K562 (cell line): ENCODE data around the gene TNFRSF6B. TPM values are rescaled to one million over a fixed set of nuclear protein-coding genes. Genes with fewer than 3 reads are reported as not detected.
"Not testable (repeated sequence)": the region's sequence is repeated elsewhere in the genome, so short reads cannot be mapped to it uniquely, and the experiment has no call there.

Source experiments
- ATAC-seq: fragments of 200-7000 bp; cut with Tn5 transposase; 3 replicates; pipeline ENCODE4 v1.9.1; 2020; ENCODE audit warnings: moderate library complexity
- BruUV-seq: library from RNA; stranded (reverse); fragments of 400-500 nt; replicated peaks from 2 replicates; lab custom pipeline; 2021; lab: Mats Ljungman, UMichigan
- CTCF ChIA-PET: fragments of 300-600 bp; formaldehyde crosslinking; extraction: SDS; loops from one replicate; lab custom pipeline; 2021; ENCODE audit warnings: low intra/inter-chr PET ratio; lab: Yijun Ruan, JAX
- POLR2A ChIA-PET: fragments of 300-600, 350-650 bp; sonication (Branson Sonifier 250); formaldehyde crosslinking; extraction: SDS; loops from one replicate; lab custom pipeline; 2021; ENCODE audit warnings: antibody characterized with exemption, inconsistent platforms; lab: Yijun Ruan, JAX
- DNase-seq, 4 experiments: peaks; one replicate each; pipeline versions ENCODE4 v3.0.0 to v3.0.0-alpha.2; 2011 to 2018; ENCODE audit warnings: low spot score in 3 of 4, mixed read lengths in 3 of 4; ENCODE audit errors: extremely low read depth in 1 of 4
- FAIRE-seq: peaks from 2 replicates; lab custom pipeline; 2011; peaks lifted over from hg19 to GRCh38; lab: Jason Lieb, UNC
- H2AFZ ChIP-seq: 2 replicates; pipeline ENCODE4 v1.6.0; 2011; ENCODE audit warnings: low read depth, low read length, control low read depth, inconsistent platforms
- H3K27ac ChIP-seq: fragments of 200-600 bp; 3 replicates; pipeline ENCODE4 v1.8.0; 2011; ENCODE audit warnings: low read depth, mild to moderate bottlenecking, control low read depth, inconsistent platforms, low read length, moderate library complexity, mixed read lengths; ENCODE audit errors: extremely low read depth
- H3K27me3 ChIP-seq, 2 experiments: fragments of 300-600 bp in 1 of 2; 2 replicates in 1 of 2; 3 replicates in 1 of 2; pipeline versions ENCODE4 v1.6.0 to v1.8.0; 2011; ENCODE audit warnings: inconsistent platforms in 2 of 2, low read length in 2 of 2, mild to moderate bottlenecking in 1 of 2, mixed read lengths in 1 of 2, moderate library complexity in 1 of 2; ENCODE audit not compliant: control insufficient read depth in 2 of 2, insufficient read depth in 2 of 2
- H3K36me3 ChIP-seq: fragments of 300-600 bp; 3 replicates; pipeline ENCODE4 v1.8.0; 2011; ENCODE audit warnings: mild to moderate bottlenecking, low read length, inconsistent platforms; ENCODE audit not compliant: control insufficient read depth, insufficient read depth
- H3K4me1 ChIP-seq, 2 experiments: fragments of 200-600 bp in 1 of 2; replicated peaks in 1 of 2; 2 replicates in 1 of 2; 3 replicates in 1 of 2; pipeline versions ENCODE4 v1.5.1 to v1.8.0; 2011; ENCODE audit warnings: inconsistent platforms in 2 of 2, low read length in 2 of 2, mild to moderate bottlenecking in 1 of 2, mixed read lengths in 1 of 2, moderate library complexity in 1 of 2; ENCODE audit not compliant: control insufficient read depth in 2 of 2, insufficient read depth in 2 of 2
- H3K4me2 ChIP-seq: 2 replicates; pipeline ENCODE4 v1.6.1; 2011; ENCODE audit warnings: low read length, control low read depth, inconsistent platforms, mixed read lengths; ENCODE audit not compliant: insufficient read depth
- H3K4me3 ChIP-seq: fragments of 200-600 bp; sonication (generic), shearing (Covaris generic); 2 replicates; pipeline ENCODE4 v1.5.1; 2016; ENCODE audit warnings: control low read depth, inconsistent platforms
- H3K79me2 ChIP-seq: fragments of 200-600 bp; 3 replicates; pipeline ENCODE4 v1.8.0; 2011; ENCODE audit warnings: low read length, inconsistent platforms; ENCODE audit not compliant: control insufficient read depth, insufficient read depth
- H3K9ac ChIP-seq, 2 experiments: 2 replicates each; pipeline versions ENCODE4 v1.6.0 to v1.6.1; 2011; ENCODE audit warnings: low read depth in 2 of 2, low read length in 2 of 2, control low read depth in 1 of 2, inconsistent platforms in 1 of 2, mild to moderate bottlenecking in 1 of 2, mixed read lengths in 1 of 2; ENCODE audit not compliant: insufficient read depth in 1 of 2
- H3K9me1 ChIP-seq: one replicate; pipeline ENCODE4 v1.6.0; 2011; ENCODE audit warnings: inconsistent platforms, mild to moderate bottlenecking, low read length, moderate library complexity; ENCODE audit not compliant: control insufficient read depth, insufficient read depth
- H3K9me3 ChIP-seq: replicated peaks from 2 replicates; pipeline ENCODE4 v1.5.1; 2011; ENCODE audit warnings: low read depth, low read length, inconsistent platforms; ENCODE audit not compliant: control insufficient read depth, insufficient read depth
- H4K20me1 ChIP-seq: replicated peaks from 2 replicates; pipeline ENCODE4 v1.6.1; 2011; ENCODE audit warnings: low read length, inconsistent platforms, mixed read lengths; ENCODE audit not compliant: control insufficient read depth, insufficient read depth
- ZNF263 ChIP-seq: sonication (generic); formaldehyde crosslinking; IDR thresholded peaks from 2 replicates; pipeline ENCODE4 v1.8.0; 2022; ENCODE audit warnings: mild to moderate bottlenecking, missing genetic modification reagents, borderline replicate concordance
- WGBS: fragments of 100-300 bp; shearing (Covaris generic); methylation state at CpG from one replicate; pipeline ENCODE4 v1.1.6; 2016; ENCODE audit warnings: low coverage, mixed read lengths; ENCODE audit not compliant: insufficient coverage; ENCODE audit errors: missing lambda C conversion rate; 5-methylcytosine and 5-hydroxymethylcytosine counted together
- in situ Hi-C: fragments of 300-500 bp; cut with MboI; formaldehyde crosslinking; loops from 4 replicates; pipeline ENCODE4 v1.15.0; 2018; ENCODE audit warnings: inconsistent platforms, mixed read lengths
- intact Hi-C: fragments of 100-400 bp; cut with micrococcal nuclease; formaldehyde crosslinking; loops from 2 replicates; pipeline ENCODE4 v1.14.2; 2022
- polyA plus RNA-seq, 8 experiments: library from polyadenylated mRNA; depleted of rRNA in 4 of 8; stranded (reverse) in 5 of 8; unstranded in 3 of 8; fragments of >200 nt; fragmentation: Nextera tagmentation in 2 of 8; fragmentation: Illumina TruSeq in 1 of 8; extraction: Ambion mirVana in 2 of 8; extraction: Trizol in 1 of 8; gene quantifications; 2 replicates each; pipeline versions ENCODE4 v1.2.1 to v1.2.3, GENCODE V29; 2011 to 2014; ENCODE audit warnings: inconsistent platforms in 1 of 8, missing spikeins in 1 of 8
- total RNA-seq, 7 experiments: library from RNA; depleted of rRNA in 6 of 7; stranded (reverse); fragments of >200 nt in 6 of 7; fragmentation: Illumina TruSeq in 2 of 7; extraction: Trizol in 2 of 7; gene quantifications; 2 replicates each; pipeline versions ENCODE4 v1.2.1 to v1.2.3, GENCODE V29; 2011 to 2021; ENCODE audit warnings: low replicate concordance in 1 of 7

TNFRSF6B gene
- total and polyA plus RNA-seq, 9 of the 15 experiments (the other 6 are each of a cell fraction or from before 2014, with no cell fraction given): 0.10 to 3.5 (median 0.32) TPM; not detected in 6

DNA sequence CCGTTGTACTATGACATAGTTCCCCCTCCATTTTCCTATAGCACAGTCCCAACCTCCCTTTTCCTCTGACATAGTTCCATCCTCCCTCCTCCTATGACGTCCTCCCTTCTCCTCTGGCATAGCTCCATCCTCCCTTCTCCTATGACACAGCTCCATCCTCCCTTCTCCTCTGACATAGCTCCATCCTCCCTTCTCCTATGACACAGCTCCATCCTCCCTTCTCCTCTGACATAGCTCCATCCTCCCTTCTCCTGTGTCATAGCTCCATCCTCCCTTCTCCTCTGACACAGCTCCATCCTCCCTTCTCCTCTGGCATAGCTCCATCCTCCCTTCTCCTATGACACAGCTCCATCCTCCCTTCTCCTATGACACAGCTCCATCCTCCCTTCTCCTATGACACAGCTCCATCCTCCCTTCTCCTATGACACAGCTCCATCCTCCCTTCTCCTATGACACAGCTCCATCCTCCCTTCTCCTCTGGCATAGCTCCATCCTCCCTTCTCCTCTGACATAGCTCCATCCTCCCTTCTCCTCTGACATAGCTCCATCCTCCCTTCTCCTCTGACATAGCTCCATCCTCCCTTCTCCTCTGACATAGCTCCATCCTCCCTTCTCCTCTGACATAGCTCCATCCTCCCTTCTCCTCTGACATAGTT lies 26.6 kb downstream of the TNFRSF6B start:
- not testable (repeated sequence) for H3K9me1 ChIP-seq
- POLR2A ChIA-PET: interaction anchor here (0.7 to 1.4 kb wide), 3 partner anchors 15 to 787 kb away, joined by 3 to 5 read pairs (median 5); partner anchors contain the start of genes ARFRP1 and ZGPAT

DNA sequence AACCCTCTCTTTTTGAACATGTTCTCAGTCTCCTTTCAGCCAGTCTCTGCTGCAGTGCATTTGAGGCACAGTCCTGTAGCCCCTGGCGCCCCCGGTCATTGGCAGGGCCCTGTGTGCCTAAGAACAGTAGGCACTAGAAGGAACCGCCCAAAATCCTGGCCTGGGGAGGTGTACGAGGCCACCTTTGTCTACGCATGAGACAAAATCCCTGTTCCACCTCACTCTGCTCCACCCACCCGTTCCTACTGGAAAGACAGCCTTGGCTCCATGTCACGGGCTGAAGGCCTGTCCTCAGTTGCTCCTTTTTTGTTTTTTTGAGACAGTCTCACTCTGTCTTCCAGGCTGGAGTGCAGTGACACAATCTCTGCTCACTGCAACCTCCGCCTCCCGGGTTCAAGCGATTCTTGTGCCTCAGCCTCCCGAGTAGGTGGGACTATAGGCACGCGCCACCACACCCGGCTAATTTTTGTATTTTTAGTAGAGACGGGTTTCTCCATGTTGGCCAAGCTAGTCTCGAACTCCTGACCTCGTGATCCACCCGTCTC lies 33.8 kb downstream of the TNFRSF6B start:
- FAIRE-seq, H3K9me3 ChIP-seq, H2AFZ ChIP-seq, H3K9ac ChIP-seq, H3K4me3 ChIP-seq, intact Hi-C loops, H3K4me2 ChIP-seq, CTCF ChIA-PET, H3K27me3 ChIP-seq, BruUV-seq, H4K20me1 ChIP-seq, H3K9me1 ChIP-seq, POLR2A ChIA-PET, in situ Hi-C loops, H3K27ac ChIP-seq, ATAC-seq: not testable (repeated sequence)
- 97% methylated on average over 16 of the region's 18 CpGs for WGBS
- DNase-seq: peak in 1 of 4 experiments; percentile 2
- H3K36me3 ChIP-seq: peaks cover 62% of the 10 kb centered on the region; the same call in 2 of the 3 replicates
- peaks cover 33% of the 10 kb centered on the region for H3K79me2 ChIP-seq
- peaks cover 5 to 28% of the 10 kb centered on the region in 2 experiments; a peak in 4 of 5 replicates for H3K4me1 ChIP-seq

More for the DNA sequence above, 26.6 kb downstream of the TNFRSF6B start:
- intact Hi-C loops, DNase-seq, in situ Hi-C loops, H3K27ac ChIP-seq, ATAC-seq, BruUV-seq, H2AFZ ChIP-seq, FAIRE-seq, H3K4me3 ChIP-seq, H3K9ac ChIP-seq, H3K27me3 ChIP-seq, H4K20me1 ChIP-seq, H3K4me2 ChIP-seq, CTCF ChIA-PET, H3K4me1 ChIP-seq: not testable (repeated sequence)
- TF ChIP-seq ZNF263: peak; percentile 66; the same call in 1 of the 2 replicates
- Histone ChIP-seq H3K79me2 (peaks cover 26% of the 10 kb centered on the region), H3K36me3 (peaks cover 36% of the 10 kb centered on the region), H3K9me3 (peaks cover 10% of the 10 kb centered on the region; the same call in 1 of the 2 replicates)
- WGBS: 89% methylated on average over 2 of the region's 2 CpGs
